HFF-Myc (cell line): Measurements from ENCODE around the gene NHLRC2.

Experiments
- DNase-seq: peaks from one replicate; pipeline ENCODE4 v3.0.0-alpha.2; 2011; ENCODE audit warnings: low read depth; ENCODE audit errors: extremely low read depth
- H3K4me3 ChIP-seq: replicated peaks from 2 replicates; pipeline ENCODE4 v1.5.1; 2011; ENCODE audit warnings: low read depth, mild to moderate bottlenecking, control low read depth, low read length
- CTCF ChIP-seq: IDR thresholded peaks from 2 replicates; pipeline ENCODE4 v1.5.1; 2012; ENCODE audit warnings: mild to moderate bottlenecking, low read depth, low read length, control low read depth; ENCODE audit errors: missing control alignments

Gene NHLRC2

GRCh38 chr10:113849946-113850345 lies 4.5 kb upstream of the NHLRC2 start:
- no peak for TF ChIP-seq CTCF
- no peak for DNase-seq
- no peak overlapping the region for H3K4me3 ChIP-seq

- no peak for TF ChIP-seq CTCF
- DNase-seq = no peak
- peak overlapping the region; percentile 62 for H3K4me3 ChIP-seq
These were observed 866 bp upstream of the NHLRC2 start for GRCh38 chr10:113853578-113854012.

- DNase-seq = no peak
- H3K4me3 ChIP-seq = peak overlapping the region; percentile 62
- TF ChIP-seq CTCF = no peak
These were observed 514 bp downstream of the NHLRC2 start for GRCh38 chr10:113854761-113855588.

GRCh38 chr10:113856563-113856962 lies 2.1 kb downstream of the NHLRC2 start:
- H3K4me3 ChIP-seq = peak overlapping the region; percentile 62
- TF ChIP-seq CTCF = no peak
- no peak for DNase-seq

- peak overlapping the region; percentile 62; the same call in 1 of the 2 replicates for H3K4me3 ChIP-seq
- no peak for TF ChIP-seq CTCF
- no peak for DNase-seq
These were observed 2.7 kb downstream of the NHLRC2 start for GRCh38 chr10:113857210-113857609.

- DNase-seq = no peak
- no peak overlapping the region for H3K4me3 ChIP-seq
- no peak for TF ChIP-seq CTCF
These were observed 4.1 kb downstream of the NHLRC2 start for GRCh38 chr10:113858541-113858940.
